Tibial nerve (tissue), 4 donors: ENCODE data around the gene GOLGA6L25.
"Not testable (repeated sequence)": the region's sequence is repeated elsewhere in the genome, so short reads cannot be mapped to it uniquely, and the experiment has no call there.

Experiments used
- CTCF ChIP-seq, 5 experiments: fragments of 200-600 bp in 3 of 5; fragments of 450-650 bp in 2 of 5; sonication (generic) in 3 of 5; IDR thresholded peaks; one replicate each; pipeline ENCODE4 v1.5.1; 2016 to 2019; ENCODE audit warnings: antibody characterized with exemption in 5 of 5, mild to moderate bottlenecking in 3 of 5, moderate library complexity in 2 of 5
- EP300 ChIP-seq, 2 donors: sonication (generic); formaldehyde crosslinking; IDR thresholded peaks; one replicate each; pipeline ENCODE4 v1.6.1; 2017; ENCODE audit warnings: antibody characterized with exemption in 2 of 2, mild to moderate bottlenecking in 1 of 2
- POLR2A ChIP-seq, 2 donors: fragments of 450-650 bp; IDR thresholded peaks; one replicate each; pipeline ENCODE4 v1.6.1; 2017; ENCODE audit warnings: antibody characterized with exemption in 2 of 2, mild to moderate bottlenecking in 2 of 2, moderate library complexity in 2 of 2

GRCh38 chr15:28592395-28592794, 39.0 kb downstream of the GOLGA6L25 start:
- not testable (repeated sequence) for TF ChIP-seq CTCF, EP300, POLR2A (IDR thresholded peaks at IDR 0.05)
